ENCODE measurements around the gene CPNE4. TPM values are rescaled to one million over a fixed set of nuclear protein-coding genes. Genes with fewer than 3 reads are reported as not detected.

The CPNE4 gene
- total RNA-seq, 1 experiment from 2014 or later, result 1.9 TPM

DNA sequence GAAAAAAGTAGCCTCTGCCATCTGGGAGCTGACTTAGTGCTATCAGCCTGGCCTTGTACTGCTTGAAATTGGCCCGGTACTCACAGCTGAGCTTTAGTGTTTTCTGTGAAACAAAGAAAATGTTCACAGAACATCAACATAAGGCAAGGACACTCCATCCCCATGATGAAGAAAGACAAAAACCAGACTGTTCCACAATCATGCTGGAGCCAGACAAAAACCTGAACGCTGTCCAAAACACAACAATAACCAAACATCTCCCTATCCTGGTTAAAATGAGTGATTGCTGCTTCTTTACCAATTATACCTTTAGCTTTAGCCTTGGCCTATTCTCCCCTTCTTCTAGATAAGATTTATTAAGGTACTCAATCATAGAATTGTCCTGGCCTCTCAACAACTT is 153.9 kb downstream of the CPNE4 start:
- TF ChIP-seq, protein P1, sequence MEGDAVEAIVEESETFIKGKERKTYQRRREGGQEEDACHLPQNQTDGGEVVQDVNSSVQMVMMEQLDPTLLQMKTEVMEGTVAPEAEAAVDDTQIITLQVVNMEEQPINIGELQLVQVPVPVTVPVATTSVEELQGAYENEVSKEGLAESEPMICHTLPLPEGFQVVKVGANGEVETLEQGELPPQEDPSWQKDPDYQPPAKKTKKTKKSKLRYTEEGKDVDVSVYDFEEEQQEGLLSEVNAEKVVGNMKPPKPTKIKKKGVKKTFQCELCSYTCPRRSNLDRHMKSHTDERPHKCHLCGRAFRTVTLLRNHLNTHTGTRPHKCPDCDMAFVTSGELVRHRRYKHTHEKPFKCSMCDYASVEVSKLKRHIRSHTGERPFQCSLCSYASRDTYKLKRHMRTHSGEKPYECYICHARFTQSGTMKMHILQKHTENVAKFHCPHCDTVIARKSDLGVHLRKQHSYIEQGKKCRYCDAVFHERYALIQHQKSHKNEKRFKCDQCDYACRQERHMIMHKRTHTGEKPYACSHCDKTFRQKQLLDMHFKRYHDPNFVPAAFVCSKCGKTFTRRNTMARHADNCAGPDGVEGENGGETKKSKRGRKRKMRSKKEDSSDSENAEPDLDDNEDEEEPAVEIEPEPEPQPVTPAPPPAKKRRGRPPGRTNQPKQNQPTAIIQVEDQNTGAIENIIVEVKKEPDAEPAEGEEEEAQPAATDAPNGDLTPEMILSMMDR (conservative IDR thresholded peaks at IDR 0.05), result no peak
- no peak overlapping the region for H3K27ac ChIP-seq (ENCODE audit: insufficient read length, low read depth, low read length)

More for the DNA sequence above, 153.9 kb downstream of the CPNE4 start:
- Histone ChIP-seq H3T11ph (ENCODE audit: low read length) (no peak overlapping the region), H3K56ac (ENCODE audit: insufficient read length, low read depth, low read length) (no peak overlapping the region), H3K18ac (ENCODE audit: insufficient read length, low read depth, low read length) (no peak overlapping the region), H4K5ac (ENCODE audit: insufficient read length, low read depth, low read length) (no peak overlapping the region), H2BK15ac (ENCODE audit: low read depth, low read length) (no peak overlapping the region), H4K8ac (replicated peaks; ENCODE audit: insufficient read length, low read depth, low read length) (no peak overlapping the region), H2BK20ac (ENCODE audit: low read depth, low read length, poor library complexity, severe bottlenecking) (no peak overlapping the region), H3K79me1 (ENCODE audit: insufficient read depth, low read depth, low read length, poor library complexity, severe bottlenecking) (no peaks in the 10 kb centered on the region), H3K23ac (ENCODE audit: insufficient read length, low read depth, low read length) (no peak overlapping the region), H2BK5ac (ENCODE audit: insufficient read length, low read length) (no peak overlapping the region), H3K4me1 (ENCODE audit: insufficient read depth, low read length) (no peaks in the 10 kb centered on the region), H2AK5ac (ENCODE audit: insufficient read length, low read length) (no peak overlapping the region), H3K79me2 (ENCODE audit: insufficient read depth, low read length) (no peaks in the 10 kb centered on the region), H3K14ac (ENCODE audit: insufficient read depth, low read length) (no peak overlapping the region), H2BK12ac (ENCODE audit: insufficient read length, low read depth, low read length) (no peak overlapping the region), H3K4me2 (ENCODE audit: insufficient read depth, insufficient read length, low read length) (no peak overlapping the region), H3K4ac (ENCODE audit: low read depth, low read length) (no peak overlapping the region), H3K23me2 (ENCODE audit: insufficient read length, low read depth, low read length, poor library complexity, severe bottlenecking) (no peaks in the 10 kb centered on the region), H4K91ac (ENCODE audit: insufficient read length, low read depth, low read length) (no peak overlapping the region), H2AFZ (ENCODE audit: low read length) (no peak overlapping the region), H3K9me3 (ENCODE audit: control insufficient read depth, low read depth, low read length) (no peaks in the 10 kb centered on the region), H3K9ac (ENCODE audit: extremely low read depth, insufficient read length, low read length) (no peak overlapping the region), H3K27me3 (ENCODE audit: insufficient read depth, low read length) (no peaks in the 10 kb centered on the region), H4K20me1 (ENCODE audit: control insufficient read depth, insufficient read depth, insufficient read length) (no peaks in the 10 kb centered on the region), H2BK120ac (ENCODE audit: low read depth, low read length, poor library complexity, severe bottlenecking) (no peak overlapping the region)
- H3K27me3 Mint-ChIP-seq (ENCODE audit: low read depth), result no peaks in the 10 kb centered on the region; the same call in 1 of the 2 replicates
- H3K27ac Mint-ChIP-seq, result no peak overlapping the region
- H3K36me3 Mint-ChIP-seq (ENCODE audit: insufficient read depth in 1 of 3, low read depth in 3 of 3), result no peaks in the 10 kb centered on the region
- H3K4me3 Mint-ChIP-seq, result no peak overlapping the region
- no peak for DNase-seq
- no peaks in the 10 kb centered on the region for H3K4me1 Mint-ChIP-seq
- no peaks in the 10 kb centered on the region for H3K9me3 Mint-ChIP-seq
- no CpG with 5 or more reads among the region's 2 CpGs for WGBS (ENCODE audit: extremely low coverage, insufficient read length, low lambda C conversion rate)
